Skeletal muscle satellite cell (primary cell): ENCODE measurements around the gene BIK.
A peak's percentile ranks its signal among the peaks of the same experiment; 100 is the strongest.
"Not testable (repeated sequence)": the region's sequence is repeated elsewhere in the genome, so short reads cannot be mapped to it uniquely, and the experiment has no call there.

Experiments
- H3K27me3 ChIP-seq: 2 replicates; pipeline ENCODE4 v1.7.0; 2013; ENCODE audit warnings: low read length; ENCODE audit not compliant: control insufficient read depth, insufficient read depth
- H3K36me3 ChIP-seq: 2 replicates; pipeline ENCODE4 v1.7.0; 2013; ENCODE audit warnings: mild to moderate bottlenecking, control low read depth, low read length; ENCODE audit not compliant: insufficient read depth
- H3K4me1 ChIP-seq: 2 replicates; pipeline ENCODE4 v1.7.0; 2013; ENCODE audit warnings: low read length; ENCODE audit not compliant: control insufficient read depth, insufficient read depth
- H3K4me2 ChIP-seq: 2 replicates; pipeline ENCODE4 v1.7.0; 2013; ENCODE audit warnings: mild to moderate bottlenecking, low read length
- H3K4me3 ChIP-seq: 2 replicates; pipeline ENCODE4 v1.7.0; 2013; ENCODE audit warnings: low read length
- H3K9ac ChIP-seq: 2 replicates; pipeline ENCODE4 v1.7.0; 2013; ENCODE audit warnings: mild to moderate bottlenecking, low read depth, low read length, moderate library complexity
- H3K9me3 ChIP-seq: replicated peaks from 2 replicates; pipeline ENCODE4 v1.7.0; 2013; ENCODE audit warnings: mild to moderate bottlenecking, control low read depth, low read length

The BIK gene

GRCh38 chr22:43142880-43143562 lies 32.5 kb downstream of the BIK start, which contains the start of gene MCAT:
MCAT (minus strand) TSS chr22:43143398; CDS start chr22:43143348, 50 bp downstream.
- Histone ChIP-seq H3K4me3 (peak within 1 kb of the TSS; percentile 99), H3K4me1 (peaks cover 4% of the 10 kb centered on the region), H3K9me3 (no peaks in the 10 kb centered on the region), H3K9ac (peak within 1 kb of the TSS; percentile 89), H3K27me3 (no peaks in the 10 kb centered on the region), H3K36me3 (peaks cover 14% of the 10 kb centered on the region), H3K4me2 (peak within 1 kb of the TSS; percentile 96)

- H3K4me1 ChIP-seq = peaks cover 4% of the 10 kb centered on the region
- H3K9me3 ChIP-seq = no peaks in the 10 kb centered on the region
Measured at GRCh38 chr22:43144949-43145348, 34.4 kb downstream of the BIK start.

GRCh38 chr22:43145371-43145770 lies 34.8 kb downstream of the BIK start:
- not testable (repeated sequence) for H3K4me3 ChIP-seq, H3K4me2 ChIP-seq, H3K27me3 ChIP-seq

More at GRCh38 chr22:43144949-43145348, 34.4 kb downstream of the BIK start:
- H3K27me3 ChIP-seq = no peaks in the 10 kb centered on the region
- H3K4me3 ChIP-seq = no peak overlapping the region
- H3K4me2 ChIP-seq = no peak overlapping the region
- peaks cover 7% of the 10 kb centered on the region for H3K36me3 ChIP-seq
- no peak overlapping the region for H3K9ac ChIP-seq

GRCh38 chr22:43146332-43146731 lies 35.8 kb downstream of the BIK start:
- not testable (repeated sequence) for H3K4me1 ChIP-seq, H3K4me2 ChIP-seq, H3K4me3 ChIP-seq, H3K36me3 ChIP-seq, H3K9me3 ChIP-seq, H3K27me3 ChIP-seq, H3K9ac ChIP-seq

More at GRCh38 chr22:43145371-43145770, 34.8 kb downstream of the BIK start:
- H3K9ac ChIP-seq, H3K36me3 ChIP-seq, H3K4me1 ChIP-seq, H3K9me3 ChIP-seq: not testable (repeated sequence)

- no peaks in the 10 kb centered on the region for H3K9me3 ChIP-seq
- no peak overlapping the region for H3K9ac ChIP-seq
- H3K27me3 ChIP-seq = no peaks in the 10 kb centered on the region
- H3K36me3 ChIP-seq = no peaks in the 10 kb centered on the region
- peaks cover 10% of the 10 kb centered on the region for H3K4me1 ChIP-seq
- H3K4me3 ChIP-seq = no peak overlapping the region
- no peak overlapping the region for H3K4me2 ChIP-seq
Measured at GRCh38 chr22:43147821-43148220, 37.3 kb downstream of the BIK start.

GRCh38 chr22:43148581-43148980 lies 38.0 kb downstream of the BIK start:
- H3K4me1 ChIP-seq = peaks cover 7% of the 10 kb centered on the region

GRCh38 chr22:43150731-43151206 lies 40.2 kb downstream of the BIK start:
- H3K4me2 ChIP-seq = peak overlapping the region; percentile 99
- H3K4me1 ChIP-seq = peaks cover 26% of the 10 kb centered on the region
- peaks cover 10% of the 10 kb centered on the region for H3K36me3 ChIP-seq
- H3K4me3 ChIP-seq = peak overlapping the region; percentile 95
- no peaks in the 10 kb centered on the region for H3K27me3 ChIP-seq
- peak overlapping the region; percentile 95 for H3K9ac ChIP-seq
- H3K9me3 ChIP-seq = no peaks in the 10 kb centered on the region

More at GRCh38 chr22:43148581-43148980, 38.0 kb downstream of the BIK start:
- no peaks in the 10 kb centered on the region for H3K27me3 ChIP-seq
- H3K4me2 ChIP-seq = no peak overlapping the region
- H3K36me3 ChIP-seq = no peaks in the 10 kb centered on the region
- H3K9ac ChIP-seq = no peak overlapping the region
- no peak overlapping the region for H3K4me3 ChIP-seq
- no peaks in the 10 kb centered on the region for H3K9me3 ChIP-seq

GRCh38 chr22:43151251-43152002 lies 40.9 kb downstream of the BIK start, which contains the start of gene TSPO:
TSPO (plus strand) TSS chr22:43151559; CDS start chr22:43159239, 7,680 bp downstream.
- Histone ChIP-seq H3K4me3 (peak within 1 kb of the TSS; percentile 95), H3K4me1 (peaks cover 31% of the 10 kb centered on the region), H3K27me3 (no peaks in the 10 kb centered on the region), H3K9me3 (no peaks in the 10 kb centered on the region), H3K36me3 (peaks cover 15% of the 10 kb centered on the region), H3K4me2 (peak within 1 kb of the TSS; percentile 99), H3K9ac (peak within 1 kb of the TSS; percentile 95)

GRCh38 chr22:43152003-43152356 lies 41.4 kb downstream of the BIK start:
- H3K9ac ChIP-seq = peak overlapping the region; percentile 95

GRCh38 chr22:43152357-43153071 lies 42.0 kb downstream of the BIK start:
- Histone ChIP-seq H3K9ac (peak overlapping the region; percentile 95), H3K9me3 (no peaks in the 10 kb centered on the region), H3K27me3 (no peaks in the 10 kb centered on the region), H3K4me1 (peaks cover 37% of the 10 kb centered on the region), H3K36me3 (peaks cover 20% of the 10 kb centered on the region), H3K4me3 (peak overlapping the region; percentile 95), H3K4me2 (peak overlapping the region; percentile 99)

More at GRCh38 chr22:43152003-43152356, 41.4 kb downstream of the BIK start:
- Histone ChIP-seq H3K36me3 (peaks cover 20% of the 10 kb centered on the region), H3K4me3 (peak overlapping the region; percentile 95), H3K9me3 (no peaks in the 10 kb centered on the region), H3K27me3 (no peaks in the 10 kb centered on the region), H3K4me2 (peak overlapping the region; percentile 99), H3K4me1 (peaks cover 36% of the 10 kb centered on the region)

- H3K9ac ChIP-seq = no peak overlapping the region
- H3K9me3 ChIP-seq = no peaks in the 10 kb centered on the region
- peaks cover 26% of the 10 kb centered on the region for H3K36me3 ChIP-seq
- peak overlapping the region; percentile 69 for H3K4me2 ChIP-seq
- no peak overlapping the region for H3K4me3 ChIP-seq
- H3K4me1 ChIP-seq = peaks cover 37% of the 10 kb centered on the region
- no peaks in the 10 kb centered on the region for H3K27me3 ChIP-seq
Measured at GRCh38 chr22:43153899-43154298, 43.3 kb downstream of the BIK start.
